ENCODE data around the gene ADSS1.
"Not testable (repeated sequence)": the region's sequence is repeated elsewhere in the genome, so short reads cannot be mapped to it uniquely, and the experiment has no call there.

ADSS1 gene

GRCh38 chr14:104724407-104724980 lies 465 bp downstream of the ADSS1 start:
- Histone ChIP-seq H3K27me3 (ENCODE audit: low read depth) (peaks cover 6% of the 10 kb centered on the region; the same call in 1 of the 2 replicates), H3K36me3 (replicated peaks) (no peaks in the 10 kb centered on the region), H3K9me3 (no peaks in the 10 kb centered on the region), H3K4me1 (no peaks in the 10 kb centered on the region; the same call in 1 of the 2 replicates), H3K4me3 (peak overlapping the region; percentile 46)
- DNase-seq (ENCODE audit: low spot score in 2 of 2): no peak
- in situ Hi-C loops (cut with MboI; ENCODE audit: low sequenced_read_pairs): no loop called here

- no peaks in the 10 kb centered on the region for H3K9me3 ChIP-seq
- H3K36me3 ChIP-seq (replicated peaks): no peaks in the 10 kb centered on the region
- peak overlapping the region; percentile 46 for H3K4me3 ChIP-seq
- peak in 1 of 2 experiments; percentile 50 for DNase-seq (ENCODE audit: low spot score in 2 of 2)
- H3K27me3 ChIP-seq (ENCODE audit: low read depth): peaks cover 6% of the 10 kb centered on the region; the same call in 1 of the 2 replicates
- in situ Hi-C loops (cut with MboI; ENCODE audit: low sequenced_read_pairs): no loop called here
- no peaks in the 10 kb centered on the region; the same call in 1 of the 2 replicates for H3K4me1 ChIP-seq
Measured at GRCh38 chr14:104724981-104725771, 1.1 kb downstream of the ADSS1 start.

DNA sequence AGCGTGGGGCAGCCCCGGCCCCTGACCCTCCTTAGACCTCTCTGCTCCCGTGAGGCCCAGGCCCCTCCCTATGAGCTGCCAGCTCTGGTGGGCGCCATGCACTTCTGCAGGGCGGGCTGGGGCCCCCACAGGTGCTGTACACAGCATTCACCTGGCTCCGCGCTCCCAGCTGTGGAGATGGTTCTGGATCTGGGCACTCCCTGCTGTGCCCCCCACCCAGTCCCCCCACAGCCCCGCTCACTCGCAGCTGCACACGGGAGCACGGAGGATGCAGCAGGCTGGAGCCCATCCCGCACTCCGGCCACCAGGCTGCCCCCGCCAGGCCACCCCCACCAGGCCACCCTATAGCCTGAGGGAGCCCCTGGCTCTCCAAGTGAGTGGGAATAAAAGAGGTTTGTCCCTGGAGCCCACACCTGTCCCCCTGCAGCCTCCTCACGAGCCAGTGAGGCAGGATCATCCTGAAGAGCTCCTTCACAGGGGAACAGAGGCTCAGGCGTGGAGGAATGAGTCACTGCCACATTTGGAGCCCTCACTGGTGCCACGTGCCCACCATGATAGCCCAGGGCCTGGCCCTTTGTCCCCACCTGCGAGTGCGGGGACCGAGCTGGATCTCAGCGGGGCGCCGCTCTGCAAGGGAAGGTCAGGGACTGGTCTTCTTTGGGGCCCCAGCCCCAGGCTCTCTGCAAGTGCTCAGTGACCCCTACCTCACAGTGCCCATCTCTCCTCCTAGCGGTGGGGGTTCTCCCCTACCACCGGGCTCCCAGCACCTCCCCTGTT lies 1.9 kb downstream of the ADSS1 start:
- no peaks in the 10 kb centered on the region for H3K9me3 ChIP-seq
- no peak for DNase-seq (ENCODE audit: low spot score in 2 of 2)
- in situ Hi-C loops (cut with MboI; ENCODE audit: low sequenced_read_pairs): no loop called here
- peaks cover 6% of the 10 kb centered on the region; the same call in 1 of the 2 replicates for H3K27me3 ChIP-seq (ENCODE audit: low read depth)
- H3K4me3 ChIP-seq: no peak overlapping the region
- H3K4me1 ChIP-seq: no peaks in the 10 kb centered on the region; the same call in 1 of the 2 replicates
- H3K36me3 ChIP-seq (replicated peaks): no peaks in the 10 kb centered on the region

DNA sequence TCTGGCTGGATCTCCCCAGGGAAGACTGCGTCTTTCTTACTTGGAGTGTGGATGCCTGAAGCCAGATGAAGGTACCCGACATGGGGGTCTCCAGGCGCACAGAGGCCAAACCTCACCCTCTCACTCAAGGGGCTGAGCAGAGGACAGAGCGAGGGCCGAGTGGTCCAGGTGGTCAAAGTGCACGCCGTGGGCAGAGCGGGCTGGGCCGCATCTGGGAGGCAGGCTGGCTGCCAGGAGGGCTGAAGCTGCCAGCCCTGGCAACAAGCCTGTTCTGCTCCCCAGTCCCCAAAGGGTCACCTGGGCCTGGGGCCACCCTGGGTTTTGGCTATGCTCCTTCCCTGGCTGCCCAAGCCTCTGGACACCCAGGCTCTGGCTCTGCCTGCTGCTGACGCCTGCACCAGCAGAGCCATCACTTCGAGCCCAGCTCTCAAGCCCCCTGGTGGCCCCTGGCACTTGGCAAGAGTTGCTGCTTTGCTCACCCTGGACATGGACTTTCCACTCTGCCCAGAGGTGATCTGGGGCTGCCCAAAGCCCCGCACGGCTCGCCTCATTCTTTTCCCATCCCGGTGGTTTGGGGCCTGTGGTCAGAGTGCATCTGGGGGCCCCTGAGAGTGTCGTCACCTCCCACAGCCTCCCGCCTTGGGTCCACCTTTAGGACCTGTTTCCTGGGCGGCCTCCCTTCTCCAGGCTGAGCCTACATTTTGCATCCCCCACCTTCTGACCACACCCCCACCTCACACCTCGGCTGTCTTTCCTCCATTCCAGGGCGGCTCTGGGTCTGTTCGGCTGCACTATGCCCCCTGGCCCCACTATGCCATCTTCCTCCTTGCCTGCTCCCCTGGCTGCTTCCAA lies 2.8 kb downstream of the ADSS1 start:
- H3K27me3 ChIP-seq (ENCODE audit: low read depth): peaks cover 6% of the 10 kb centered on the region; the same call in 1 of the 2 replicates
- no peaks in the 10 kb centered on the region; the same call in 1 of the 2 replicates for H3K4me1 ChIP-seq
- H3K9me3 ChIP-seq: no peaks in the 10 kb centered on the region
- H3K4me3 ChIP-seq: no peak overlapping the region
- no peaks in the 10 kb centered on the region for H3K36me3 ChIP-seq (replicated peaks)
- no peak for DNase-seq (ENCODE audit: low spot score in 2 of 2)
- in situ Hi-C loops (cut with MboI; ENCODE audit: low sequenced_read_pairs): no loop called here

- in situ Hi-C loops (cut with MboI; ENCODE audit: low sequenced_read_pairs): no loop called here
- Histone ChIP-seq H3K27me3 (ENCODE audit: low read depth) (peaks cover 6% of the 10 kb centered on the region; the same call in 1 of the 2 replicates), H3K4me1 (no peaks in the 10 kb centered on the region; the same call in 1 of the 2 replicates), H3K36me3 (replicated peaks) (no peaks in the 10 kb centered on the region), H3K4me3 (no peak overlapping the region), H3K9me3 (no peaks in the 10 kb centered on the region)
- DNase-seq (ENCODE audit: low spot score in 2 of 2): no peak
Measured at GRCh38 chr14:104728631-104729030, 4.6 kb downstream of the ADSS1 start.

DNA sequence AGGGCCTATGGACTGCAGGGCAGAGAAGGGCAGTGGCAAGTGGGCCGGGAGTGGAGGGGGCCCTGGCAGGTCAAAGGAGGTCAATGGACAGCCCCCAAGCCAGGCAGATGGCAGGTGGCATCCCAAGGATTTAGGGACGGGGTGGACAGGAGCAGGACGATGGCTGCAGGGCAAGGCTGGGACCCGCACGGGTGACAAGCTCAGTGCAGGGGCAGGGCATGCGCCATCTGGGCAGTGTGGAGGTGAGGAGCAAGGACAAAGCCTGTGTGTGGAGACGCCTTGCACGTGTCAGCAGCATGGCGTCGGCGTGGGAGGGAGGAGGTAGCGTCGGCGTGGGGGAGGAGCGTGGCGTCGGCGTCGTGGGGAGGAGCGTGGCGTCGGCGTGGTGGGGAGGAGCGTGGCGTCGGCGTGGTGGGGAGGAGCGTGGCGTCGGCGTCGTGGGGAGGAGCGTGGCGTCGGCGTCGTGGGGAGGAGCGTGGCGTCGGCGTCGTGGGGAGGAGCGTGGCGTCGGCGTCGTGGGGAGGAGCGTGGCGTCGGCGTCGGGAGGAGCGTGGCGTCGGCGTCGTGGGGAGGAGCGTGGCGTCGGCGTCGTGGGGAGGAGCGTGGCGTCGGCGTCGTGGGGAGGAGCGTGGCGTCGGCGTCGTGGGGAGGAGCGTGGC lies 5.3 kb downstream of the ADSS1 start:
- H3K4me3 ChIP-seq; H3K27me3 ChIP-seq (ENCODE audit: low read depth); H3K36me3 ChIP-seq (replicated peaks); in situ Hi-C loops (cut with MboI; ENCODE audit: low sequenced_read_pairs); H3K9me3 ChIP-seq; H3K4me1 ChIP-seq; DNase-seq (ENCODE audit: low spot score in 2 of 2): not testable (repeated sequence)

DNA sequence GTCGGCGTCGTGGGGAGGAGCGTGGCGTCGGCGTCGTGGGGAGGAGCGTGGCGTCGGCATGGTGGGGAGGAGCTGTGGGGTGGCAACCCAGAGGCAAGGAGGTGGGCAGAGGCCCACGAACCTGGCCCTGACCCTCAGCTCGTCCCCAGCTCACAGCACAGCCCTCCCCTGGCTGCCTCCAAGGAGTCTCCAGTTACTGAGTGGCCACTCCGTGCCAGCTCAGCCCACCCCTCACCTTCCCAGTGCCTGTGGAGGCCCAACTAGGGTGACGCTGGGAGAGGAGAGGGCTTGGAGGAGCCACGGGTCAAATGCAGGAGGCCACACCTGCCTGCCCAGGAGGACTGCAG lies 5.8 kb downstream of the ADSS1 start:
- H3K4me1 ChIP-seq: no peaks in the 10 kb centered on the region
- no peaks in the 10 kb centered on the region for H3K36me3 ChIP-seq (replicated peaks)
- in situ Hi-C loops (cut with MboI; ENCODE audit: low sequenced_read_pairs): no loop called here

GRCh38 chr14:104730487-104730886 lies 6.5 kb downstream of the ADSS1 start:
- no peak for DNase-seq (ENCODE audit: low spot score in 2 of 2)
- no peak overlapping the region for H3K4me3 ChIP-seq
- H3K36me3 ChIP-seq (replicated peaks): no peaks in the 10 kb centered on the region
- H3K4me1 ChIP-seq: no peaks in the 10 kb centered on the region
- in situ Hi-C loops (cut with MboI; ENCODE audit: low sequenced_read_pairs): no loop called here
- no peaks in the 10 kb centered on the region for H3K9me3 ChIP-seq
- peaks cover 6% of the 10 kb centered on the region; the same call in 1 of the 2 replicates for H3K27me3 ChIP-seq (ENCODE audit: low read depth)

More for the DNA sequence above, 5.8 kb downstream of the ADSS1 start:
- H3K9me3 ChIP-seq: no peaks in the 10 kb centered on the region
- no peak for DNase-seq (ENCODE audit: low spot score in 2 of 2)
- peaks cover 6% of the 10 kb centered on the region; the same call in 1 of the 2 replicates for H3K27me3 ChIP-seq (ENCODE audit: low read depth)
- no peak overlapping the region for H3K4me3 ChIP-seq

- in situ Hi-C loops (cut with MboI; ENCODE audit: low sequenced_read_pairs): no loop called here
- H3K27me3 ChIP-seq (ENCODE audit: low read depth): peaks cover 6% of the 10 kb centered on the region; the same call in 1 of the 2 replicates
- H3K4me3 ChIP-seq: no peak overlapping the region
- H3K4me1 ChIP-seq: no peaks in the 10 kb centered on the region
- peak in 1 of 2 experiments; percentile 63 for DNase-seq (ENCODE audit: low spot score in 2 of 2)
- no peaks in the 10 kb centered on the region for H3K36me3 ChIP-seq (replicated peaks)
- H3K9me3 ChIP-seq: no peaks in the 10 kb centered on the region
Measured at GRCh38 chr14:104731320-104732294, 7.6 kb downstream of the ADSS1 start.

GRCh38 chr14:104732355-104732804 lies 8.4 kb downstream of the ADSS1 start:
- Histone ChIP-seq H3K36me3 (replicated peaks) (no peaks in the 10 kb centered on the region), H3K27me3 (ENCODE audit: low read depth) (peaks cover 3% of the 10 kb centered on the region; the same call in 1 of the 2 replicates), H3K4me3 (no peak overlapping the region), H3K9me3 (no peaks in the 10 kb centered on the region), H3K4me1 (no peaks in the 10 kb centered on the region)
- DNase-seq (ENCODE audit: low spot score in 2 of 2): no peak
- in situ Hi-C loops (cut with MboI; ENCODE audit: low sequenced_read_pairs): no loop called here

- Histone ChIP-seq H3K27me3 (ENCODE audit: low read depth) (no peaks in the 10 kb centered on the region), H3K36me3 (replicated peaks) (no peaks in the 10 kb centered on the region), H3K4me1 (no peaks in the 10 kb centered on the region), H3K4me3 (no peak overlapping the region), H3K9me3 (no peaks in the 10 kb centered on the region)
- no peak for DNase-seq (ENCODE audit: low spot score in 2 of 2)
- in situ Hi-C loops (cut with MboI; ENCODE audit: low sequenced_read_pairs): no loop called here
Measured at GRCh38 chr14:104732931-104733681, 9.1 kb downstream of the ADSS1 start.
